Effector memory CD4-positive, alpha-beta T cell (primary cell): Measurements from ENCODE around the gene CRHR2.

Experiments used
- DNase-seq, 3 donors: peaks; one replicate each; pipeline ENCODE4 v3.0.0-alpha.2; 2020
- H3K27ac ChIP-seq: 2 replicates; pipeline ENCODE4 v1.7.0; 2013; ENCODE audit warnings: mild to moderate bottlenecking, low read length, moderate library complexity; ENCODE audit not compliant: insufficient read depth, poor library complexity, severe bottlenecking
- H3K27me3 ChIP-seq: replicated peaks from 2 replicates; pipeline ENCODE4 v1.7.0; 2013; ENCODE audit warnings: mild to moderate bottlenecking, low read length; ENCODE audit not compliant: insufficient read depth, control insufficient read depth, poor library complexity, severe bottlenecking
- H3K36me3 ChIP-seq: 2 replicates; pipeline ENCODE4 v1.7.0; 2013; ENCODE audit warnings: mild to moderate bottlenecking, low read length, moderate library complexity; ENCODE audit not compliant: control insufficient read depth, insufficient read depth
- H3K4me1 ChIP-seq: 2 replicates; pipeline ENCODE4 v1.7.0; 2013; ENCODE audit warnings: low read length, mild to moderate bottlenecking; ENCODE audit not compliant: control insufficient read depth, insufficient read depth, poor library complexity, severe bottlenecking
- H3K4me3 ChIP-seq: 2 replicates; pipeline ENCODE4 v1.7.0; 2013; ENCODE audit warnings: low read length, low read depth, mild to moderate bottlenecking; ENCODE audit not compliant: insufficient read depth, poor library complexity, severe bottlenecking
- H3K9me3 ChIP-seq: 2 replicates; pipeline ENCODE4 v1.7.0; 2013; ENCODE audit warnings: mild to moderate bottlenecking, low read length, moderate library complexity; ENCODE audit not compliant: control insufficient read depth

CRHR2 gene

DNA sequence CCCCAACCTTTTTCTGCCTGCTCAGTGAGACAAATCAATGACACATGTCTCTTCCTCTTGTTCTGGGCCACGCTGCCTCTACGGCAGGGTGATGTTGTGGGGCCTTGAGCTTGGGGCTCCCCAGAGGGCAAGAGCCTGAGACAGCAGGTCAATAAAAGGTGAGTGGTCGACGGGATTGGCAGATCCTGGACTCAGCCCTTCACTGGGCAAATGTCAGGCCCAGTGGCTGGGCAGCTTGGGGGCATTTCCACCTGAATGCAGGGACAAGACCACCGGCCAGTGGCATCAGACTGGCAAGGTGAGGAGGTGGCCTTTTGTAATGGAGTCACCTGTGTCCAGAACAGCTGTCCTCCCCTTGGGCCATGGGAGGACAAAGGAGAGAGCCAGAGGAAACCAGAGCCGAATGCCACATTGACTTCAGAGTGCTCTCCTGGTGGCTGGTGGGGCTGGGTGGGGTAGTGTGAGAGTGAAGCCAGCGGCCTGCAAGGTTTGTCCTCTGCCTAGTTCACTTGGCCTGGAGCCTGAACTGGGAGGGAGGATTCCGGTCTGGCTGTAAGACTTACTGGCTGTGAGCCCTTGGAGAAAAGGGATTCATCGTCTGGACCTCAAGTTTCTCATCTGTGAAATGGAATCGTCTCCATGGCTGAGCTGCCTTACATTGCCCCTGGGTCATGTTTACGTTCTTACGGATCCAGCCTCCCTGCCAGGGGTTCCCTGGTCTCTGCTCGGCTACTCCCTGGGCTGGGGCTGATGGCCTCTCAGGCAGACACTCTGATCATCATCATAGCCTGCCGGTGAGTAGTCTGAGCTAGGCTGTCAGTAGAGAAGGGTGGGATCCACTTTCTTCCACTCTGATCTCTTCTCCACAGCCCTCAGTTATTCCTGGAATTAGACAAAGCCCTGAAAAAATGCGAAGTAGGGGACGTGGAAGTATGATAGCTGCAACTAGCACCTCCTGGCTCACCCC, 25.4 kb upstream of the CRHR2 start:
- DNase-seq = no peak
- no peak overlapping the region for H3K4me3 ChIP-seq
- no peaks in the 10 kb centered on the region for H3K27me3 ChIP-seq
- no peaks in the 10 kb centered on the region for H3K4me1 ChIP-seq
- no peaks in the 10 kb centered on the region for H3K9me3 ChIP-seq
- no peaks in the 10 kb centered on the region for H3K36me3 ChIP-seq
- H3K27ac ChIP-seq = no peak overlapping the region

DNA sequence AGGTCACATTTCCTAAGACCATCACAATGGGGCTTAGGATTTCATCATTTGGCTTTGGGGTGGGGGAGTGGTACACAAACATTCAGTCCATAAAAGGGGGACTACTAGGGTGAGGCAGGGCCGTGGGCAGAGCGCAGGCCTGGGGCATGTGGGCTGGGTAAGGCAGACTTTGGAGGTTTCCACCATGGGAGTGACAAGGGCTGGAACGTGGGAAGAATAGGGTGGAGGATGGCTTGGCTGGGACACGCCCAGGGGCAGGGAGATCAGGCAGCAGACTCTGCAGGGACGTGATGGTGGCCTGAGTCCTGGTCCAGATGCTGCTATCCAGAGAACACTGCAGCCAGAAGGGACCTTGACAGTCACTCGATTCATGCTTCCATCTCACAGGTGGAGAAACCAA, 24.7 kb upstream of the CRHR2 start:
- Histone ChIP-seq H3K36me3 (no peaks in the 10 kb centered on the region), H3K27me3 (no peaks in the 10 kb centered on the region)

DNA sequence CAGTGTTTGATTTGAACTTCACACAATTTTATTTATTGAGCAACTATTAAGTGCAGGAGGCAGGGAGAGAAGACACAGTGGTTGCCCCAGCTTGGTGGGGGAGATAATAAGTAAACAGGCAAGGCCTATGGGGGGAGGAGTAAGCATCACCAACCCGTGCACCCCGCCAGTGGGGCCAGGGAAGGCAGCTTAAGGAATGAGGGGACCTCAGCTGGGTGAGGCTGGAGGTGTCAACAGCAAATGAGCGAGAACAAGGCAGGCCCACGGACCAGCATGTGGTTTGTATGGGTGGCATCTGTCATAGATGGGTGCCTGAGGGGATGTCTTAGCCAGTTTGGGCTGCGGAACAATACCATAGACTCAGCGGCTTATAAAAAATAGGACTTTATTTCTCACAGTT, 24.1 kb upstream of the CRHR2 start:
- Histone ChIP-seq H3K27me3 (no peaks in the 10 kb centered on the region), H3K4me3 (no peak overlapping the region), H3K36me3 (no peaks in the 10 kb centered on the region), H3K4me1 (no peaks in the 10 kb centered on the region), H3K9me3 (no peaks in the 10 kb centered on the region), H3K27ac (no peak overlapping the region)
- DNase-seq = no peak

More for the DNA sequence above, 24.7 kb upstream of the CRHR2 start:
- no peak for DNase-seq
- Histone ChIP-seq H3K4me3 (no peak overlapping the region), H3K4me1 (no peaks in the 10 kb centered on the region), H3K27ac (no peak overlapping the region), H3K9me3 (no peaks in the 10 kb centered on the region)

DNA sequence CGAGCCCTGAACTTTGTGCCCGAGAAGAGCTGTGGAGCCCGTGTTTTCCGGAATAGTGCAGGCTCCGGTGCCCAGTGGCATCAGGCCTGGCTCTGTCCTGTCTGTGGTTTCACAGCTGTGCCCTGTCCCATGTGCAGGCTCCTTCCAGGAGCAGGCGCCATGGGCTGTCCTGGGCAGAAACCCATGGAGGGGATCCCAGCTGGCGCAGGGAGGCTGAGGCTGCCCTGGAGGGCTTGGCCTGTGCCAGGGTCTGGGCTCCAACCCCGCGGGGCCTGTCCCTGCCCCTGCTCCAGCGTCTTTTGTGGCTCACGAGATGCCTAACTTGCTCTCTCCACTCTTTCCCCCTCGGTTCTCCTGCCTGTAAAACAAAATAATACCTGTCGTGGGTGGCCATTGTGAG, 23.3 kb upstream of the CRHR2 start:
- no peaks in the 10 kb centered on the region for H3K27me3 ChIP-seq
- H3K27ac ChIP-seq = no peak overlapping the region
- no peaks in the 10 kb centered on the region for H3K4me1 ChIP-seq
- no peak overlapping the region for H3K4me3 ChIP-seq
- no peaks in the 10 kb centered on the region for H3K9me3 ChIP-seq
- DNase-seq = no peak
- no peaks in the 10 kb centered on the region for H3K36me3 ChIP-seq

DNA sequence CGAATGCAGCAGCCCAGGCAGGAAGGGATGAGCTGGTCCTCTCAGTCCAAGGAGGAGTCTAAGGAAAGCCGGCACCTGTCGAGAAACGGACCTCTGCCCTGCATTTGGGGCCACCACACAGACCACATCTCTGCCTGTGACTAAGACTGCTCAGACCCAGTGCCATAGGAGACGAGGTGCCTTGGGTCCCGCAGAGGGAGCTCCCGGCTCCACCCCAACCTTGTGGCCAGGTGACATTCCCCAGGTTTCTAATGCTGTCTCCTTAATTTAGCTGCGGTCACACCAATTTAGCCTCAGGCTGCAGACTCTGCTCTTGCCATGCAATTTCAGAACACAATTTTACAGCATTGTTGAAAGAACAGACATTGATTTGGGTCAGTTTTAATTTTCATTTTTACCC, 22.8 kb upstream of the CRHR2 start:
- Histone ChIP-seq H3K27ac (no peak overlapping the region), H3K4me3 (no peak overlapping the region), H3K4me1 (no peaks in the 10 kb centered on the region), H3K36me3 (no peaks in the 10 kb centered on the region), H3K27me3 (no peaks in the 10 kb centered on the region), H3K9me3 (no peaks in the 10 kb centered on the region)
- DNase-seq = no peak

DNA sequence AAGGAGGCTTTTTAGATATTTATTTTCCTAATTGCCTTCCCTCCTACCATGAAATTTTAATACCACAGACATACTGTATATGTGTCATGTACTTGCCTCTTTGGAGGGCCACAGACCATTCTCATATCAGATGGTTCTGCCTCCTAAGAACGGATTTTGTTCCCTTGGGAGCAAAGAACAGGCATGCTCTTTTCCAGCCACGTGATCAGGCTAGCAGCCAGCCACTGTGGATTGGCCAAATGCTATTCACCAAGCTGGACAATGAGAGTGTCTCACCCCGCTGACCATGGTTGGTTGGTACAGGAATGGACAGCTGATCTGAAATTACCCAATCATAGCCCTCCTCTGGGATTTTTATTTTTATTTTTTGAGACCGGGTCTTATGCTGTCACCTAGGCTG, 21.5 kb upstream of the CRHR2 start:
- Histone ChIP-seq H3K27ac (no peak overlapping the region), H3K36me3 (no peaks in the 10 kb centered on the region)

DNA sequence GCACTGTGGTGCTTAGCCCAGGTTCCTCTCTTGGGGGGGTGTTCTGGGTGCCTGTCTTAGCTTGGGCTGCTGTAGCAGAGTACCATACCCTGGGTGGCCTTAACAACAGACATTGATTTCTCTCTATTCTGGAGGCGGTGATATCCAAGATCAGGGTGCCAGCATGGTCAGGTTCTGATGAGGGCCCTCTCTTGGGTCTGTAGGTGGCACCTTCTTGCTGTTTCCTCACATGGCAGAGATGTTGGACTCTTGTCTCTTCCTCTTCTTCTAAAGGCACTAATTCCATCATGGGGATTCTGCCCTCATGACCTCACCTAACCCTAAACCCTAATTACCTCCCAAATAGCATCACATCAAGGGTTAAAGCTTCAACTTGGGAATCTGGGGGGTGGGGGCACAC, 19.9 kb upstream of the CRHR2 start:
- Histone ChIP-seq H3K4me3 (no peak overlapping the region), H3K27me3 (no peaks in the 10 kb centered on the region), H3K4me1 (no peaks in the 10 kb centered on the region), H3K27ac (no peak overlapping the region), H3K36me3 (no peaks in the 10 kb centered on the region), H3K9me3 (no peaks in the 10 kb centered on the region)
- peak in 1 of 3 donors; percentile 16 for DNase-seq

More for the DNA sequence above, 21.5 kb upstream of the CRHR2 start:
- H3K9me3 ChIP-seq = no peaks in the 10 kb centered on the region
- no peak overlapping the region for H3K4me3 ChIP-seq
- no peaks in the 10 kb centered on the region for H3K4me1 ChIP-seq
- H3K27me3 ChIP-seq = no peaks in the 10 kb centered on the region
- no peak for DNase-seq

DNA sequence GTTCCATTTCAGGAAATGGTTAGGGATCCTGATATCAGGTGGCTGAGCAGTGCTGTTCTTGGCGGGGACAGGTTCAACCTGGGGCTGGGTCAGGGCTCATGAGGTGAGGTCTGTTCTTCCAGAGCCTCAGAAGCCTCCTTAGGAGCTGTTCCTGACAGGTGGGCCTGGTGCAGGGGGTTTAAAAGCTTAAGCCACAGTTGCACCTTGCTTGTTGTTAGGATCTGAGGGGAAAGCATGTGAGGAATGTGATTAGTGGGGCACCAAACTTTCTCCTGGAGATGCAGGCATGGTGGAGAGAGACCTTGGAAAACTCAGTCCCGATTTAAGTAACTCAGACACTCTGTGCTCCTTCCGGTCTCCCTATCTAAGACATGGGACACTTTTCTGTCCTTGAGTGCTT, 18.7 kb upstream of the CRHR2 start:
- no peak for DNase-seq
- Histone ChIP-seq H3K4me1 (no peaks in the 10 kb centered on the region), H3K4me3 (no peak overlapping the region), H3K27ac (no peak overlapping the region), H3K9me3 (no peaks in the 10 kb centered on the region), H3K36me3 (no peaks in the 10 kb centered on the region), H3K27me3 (no peaks in the 10 kb centered on the region)

DNA sequence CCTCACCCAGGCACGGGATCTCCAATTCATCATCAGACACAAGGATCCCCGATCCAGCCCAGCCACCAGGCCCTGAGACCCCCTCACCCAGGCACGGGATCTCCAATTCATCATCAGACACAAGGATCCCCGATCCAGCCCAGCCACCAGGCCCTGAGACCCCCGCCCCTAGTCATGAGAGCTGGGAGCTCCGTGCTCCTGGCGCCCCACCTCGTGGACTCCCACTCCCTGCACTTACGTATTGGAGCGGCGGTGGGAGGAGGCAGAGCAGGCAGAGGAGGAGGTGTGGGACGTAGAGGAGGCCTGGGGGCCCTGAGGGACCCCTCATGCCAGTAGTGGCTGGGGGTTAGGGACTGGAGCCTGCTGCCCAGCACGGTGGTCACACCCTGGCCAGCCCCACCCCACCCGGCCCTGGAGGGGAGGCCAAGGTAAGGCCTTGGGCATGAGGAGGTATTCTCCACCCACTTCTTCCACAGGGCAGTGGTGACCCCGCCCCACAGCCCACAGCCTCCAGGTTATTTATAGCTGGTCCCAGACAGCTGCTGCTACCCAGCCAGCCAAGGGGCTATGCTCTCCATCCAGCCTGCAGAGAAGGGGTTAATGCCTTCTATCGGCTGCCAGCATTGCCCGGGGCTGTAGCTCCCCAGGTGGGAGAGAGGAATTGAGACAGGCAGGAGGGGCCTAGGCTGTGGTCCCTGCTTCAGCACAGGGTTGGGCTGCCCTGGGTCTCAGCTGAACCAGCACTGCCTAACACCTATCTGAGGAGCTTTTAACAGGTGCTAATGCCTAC, 17.6 kb upstream of the CRHR2 start:
- Histone ChIP-seq H3K9me3 (no peaks in the 10 kb centered on the region), H3K27me3 (no peaks in the 10 kb centered on the region), H3K4me3 (no peak overlapping the region), H3K4me1 (no peaks in the 10 kb centered on the region), H3K36me3 (no peaks in the 10 kb centered on the region), H3K27ac (no peak overlapping the region)
- DNase-seq = no peak

DNA sequence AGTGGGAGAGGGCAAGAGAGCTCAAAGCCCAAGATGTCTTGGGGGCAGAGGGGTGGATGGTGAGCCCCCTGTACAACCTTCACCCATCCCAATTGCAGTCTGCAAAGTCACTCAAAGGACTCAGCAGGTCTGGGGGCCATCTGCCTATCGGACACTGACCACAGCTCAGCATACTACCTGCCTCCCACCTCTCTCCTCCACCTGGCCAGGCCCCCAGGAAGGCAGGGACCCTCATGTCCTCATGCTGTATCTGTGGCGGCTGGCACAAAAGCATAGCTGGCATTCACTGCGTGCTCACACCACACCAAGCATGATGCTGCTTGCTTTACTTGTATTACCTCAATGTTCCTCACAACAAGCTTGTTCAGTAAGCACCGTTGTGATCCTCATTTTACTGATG, 16.2 kb upstream of the CRHR2 start:
- no peaks in the 10 kb centered on the region for H3K9me3 ChIP-seq
- no peak overlapping the region for H3K4me3 ChIP-seq
- no peak overlapping the region for H3K27ac ChIP-seq
- DNase-seq = no peak
- no peaks in the 10 kb centered on the region for H3K36me3 ChIP-seq
- H3K27me3 ChIP-seq = no peaks in the 10 kb centered on the region
- no peaks in the 10 kb centered on the region for H3K4me1 ChIP-seq
